OCI-LY7 (cell line): ENCODE results near the gene CPLANE1. TPM values are rescaled to one million over a fixed set of nuclear protein-coding genes. Genes with fewer than 3 reads are reported as not detected.

Experiments used
- BruUV-seq: library from RNA; stranded (reverse); fragments of 400-500 nt; replicated peaks from 2 replicates; lab custom pipeline; 2021; lab: Mats Ljungman, UMichigan
- CTCF ChIA-PET: fragments of 300-600 bp; sonication (Branson Sonifier 250); formaldehyde crosslinking; loops from one replicate; lab custom pipeline; 2022; ENCODE audit warnings: antibody characterized with exemption; ENCODE audit not compliant: unreplicated experiment; lab: Charles Lee
- POLR2A ChIA-PET: fragments of 300-600 bp; sonication (Branson Sonifier 250); formaldehyde crosslinking; loops from one replicate; lab custom pipeline; 2022; ENCODE audit warnings: antibody characterized with exemption; lab: Charles Lee
- DNase-seq: peaks from one replicate; pipeline ENCODE4 v3.0.0-alpha.2; 2015; ENCODE audit warnings: low spot score
- H2AFZ ChIP-seq: fragments of 200-600 bp; sonication (generic), shearing (Covaris generic); 2 replicates; pipeline ENCODE4 v1.6.1; 2014; ENCODE audit warnings: mild to moderate bottlenecking, antibody characterized with exemption, low read length, moderate library complexity
- H3K27ac ChIP-seq: fragments of 200-600 bp; sonication (generic); 2 replicates; pipeline ENCODE4 v1.5.1; 2014; ENCODE audit warnings: mixed run types, low read depth, mild to moderate bottlenecking, moderate library complexity, low read length, inconsistent platforms; ENCODE audit not compliant: poor library complexity, severe bottlenecking
- H3K36me3 ChIP-seq: fragments of 200-600 bp; sonication (generic); 2 replicates; pipeline ENCODE4 v1.6.1; 2014; ENCODE audit warnings: mild to moderate bottlenecking, antibody characterized with exemption, low read length, moderate library complexity, mixed read lengths; ENCODE audit not compliant: insufficient read depth
- H3K4me1 ChIP-seq: fragments of 200-600 bp; sonication (generic); 2 replicates; pipeline ENCODE4 v1.5.1; 2014; ENCODE audit warnings: mild to moderate bottlenecking, low read length; ENCODE audit not compliant: insufficient read depth, poor library complexity, severe bottlenecking
- H3K4me2 ChIP-seq: fragments of 200-600 bp; sonication (generic); 2 replicates; pipeline ENCODE4 v1.6.1; 2014; ENCODE audit warnings: mild to moderate bottlenecking, low read length
- H3K4me3 ChIP-seq: fragments of 200-600 bp; sonication (generic); 2 replicates; pipeline ENCODE4 v1.5.1; 2014; ENCODE audit warnings: mild to moderate bottlenecking, low read depth, low read length; ENCODE audit not compliant: poor library complexity, severe bottlenecking
- H3K79me2 ChIP-seq: fragments of 200-600 bp; sonication (generic); 2 replicates; pipeline ENCODE4 v1.6.1; 2016; ENCODE audit warnings: low read depth, mild to moderate bottlenecking, low read length, moderate library complexity, mixed read lengths; ENCODE audit not compliant: insufficient read depth
- H3K9me2 ChIP-seq: fragments of 200-600 bp; sonication (generic); 2 replicates; pipeline ENCODE4 v1.6.1; 2016; ENCODE audit warnings: mild to moderate bottlenecking, low read length, mixed read lengths; ENCODE audit not compliant: insufficient read depth
- H3K9me3 ChIP-seq: fragments of 200-600 bp; sonication (generic); 2 replicates; pipeline ENCODE4 v1.6.1; 2014; ENCODE audit warnings: mild to moderate bottlenecking, mixed run types, low read length, mixed read lengths
- H4K20me1 ChIP-seq: fragments of 200-600 bp; sonication (generic); 2 replicates; pipeline ENCODE4 v1.6.1; 2014; ENCODE audit warnings: mild to moderate bottlenecking, antibody characterized with exemption, low read length, moderate library complexity, mixed read lengths; ENCODE audit not compliant: insufficient read depth
- CTCF ChIP-seq: fragments of 200-600 bp; sonication (generic); conservative IDR thresholded peaks from 2 replicates; pipeline ENCODE4 v1.5.1; 2014; ENCODE audit warnings: mild to moderate bottlenecking, antibody characterized with exemption, low read length, moderate library complexity, mixed read lengths
- EZH2phosphoT487 ChIP-seq: fragments of 200-600 bp; sonication (generic); IDR thresholded peaks from 2 replicates; pipeline ENCODE4 v1.6.1; 2018; ENCODE audit warnings: low read depth, borderline replicate concordance, mild to moderate bottlenecking, mixed run types, antibody characterized with exemption, low read length, moderate library complexity, mixed read lengths
- intact Hi-C: fragments of 100-400 bp; cut with micrococcal nuclease; formaldehyde crosslinking; loops from one replicate; pipeline ENCODE4 v1.10.0; 2022; ENCODE audit not compliant: unreplicated experiment
- total RNA-seq, 2 experiments: library from RNA; depleted of rRNA in 1 of 2; stranded (reverse); fragments of >200 nt in 1 of 2; shearing (Covaris generic) in 1 of 2; gene quantifications; 2 replicates each; pipeline ENCODE4 v1.2.3, GENCODE V29; 2014 to 2022

The CPLANE1 gene
- total RNA-seq, 2 experiments from 2014 or later = 0.21 TPM; not detected in 1

GRCh38 chr5:37172957-37173356, 76.2 kb downstream of the CPLANE1 start:
- no peaks in the 10 kb centered on the region for H3K9me2 ChIP-seq
- CTCF ChIA-PET = no interaction called here
- POLR2A ChIA-PET = no interaction called here

GRCh38 chr5:37170856-37171255, 78.3 kb downstream of the CPLANE1 start:
- CTCF ChIA-PET = no interaction called here
- no peak overlapping the region for H3K4me3 ChIP-seq
- DNase-seq = no peak
- H3K27ac ChIP-seq = no peak overlapping the region
- no TSS peak for BruUV-seq
- POLR2A ChIA-PET = interaction anchor here (0.6 kb wide), 1 partner anchor 43 kb away, joined by 3 read pairs; no protein-coding TSS in a partner anchor
- intact Hi-C loops = no loop called here
- H3K4me2 ChIP-seq = no peak overlapping the region
- no peaks in the 10 kb centered on the region for H3K36me3 ChIP-seq
- no peaks in the 10 kb centered on the region for H4K20me1 ChIP-seq
- H3K9me3 ChIP-seq = no peaks in the 10 kb centered on the region
- H3K79me2 ChIP-seq = no peaks in the 10 kb centered on the region
- H3K4me1 ChIP-seq = no peaks in the 10 kb centered on the region
- H3K9me2 ChIP-seq = no peaks in the 10 kb centered on the region
- no peak overlapping the region for H2AFZ ChIP-seq
- no peak for TF ChIP-seq CTCF
- TF ChIP-seq EZH2phosphoT487 = no peak

More at GRCh38 chr5:37172957-37173356, 76.2 kb downstream of the CPLANE1 start:
- TF ChIP-seq CTCF (no peak), EZH2phosphoT487 (no peak)
- H3K9me3 ChIP-seq = no peaks in the 10 kb centered on the region
- H4K20me1 ChIP-seq = no peaks in the 10 kb centered on the region
- H3K4me1 ChIP-seq = no peaks in the 10 kb centered on the region
- intact Hi-C loops = no loop called here
- H2AFZ ChIP-seq = no peak overlapping the region
- no peaks in the 10 kb centered on the region for H3K79me2 ChIP-seq
- no peak for DNase-seq
- no TSS peak for BruUV-seq
- H3K36me3 ChIP-seq = no peaks in the 10 kb centered on the region
- no peak overlapping the region for H3K27ac ChIP-seq
- no peak overlapping the region for H3K4me2 ChIP-seq
- H3K4me3 ChIP-seq = no peak overlapping the region

- H2AFZ ChIP-seq = no peak overlapping the region
- ChIA-PET POLR2A (no interaction called here), CTCF (no interaction called here)
- TF ChIP-seq EZH2phosphoT487 = no peak
- TF ChIP-seq CTCF = no peak
- no peaks in the 10 kb centered on the region for H3K9me3 ChIP-seq
- no peaks in the 10 kb centered on the region for H4K20me1 ChIP-seq
- no peak overlapping the region for H3K4me2 ChIP-seq
- intact Hi-C loops = no loop called here
- H3K36me3 ChIP-seq = no peaks in the 10 kb centered on the region
- no peak for DNase-seq
- H3K4me1 ChIP-seq = no peaks in the 10 kb centered on the region
- BruUV-seq = no TSS peak
- H3K27ac ChIP-seq = no peak overlapping the region
- H3K79me2 ChIP-seq = no peaks in the 10 kb centered on the region
- no peaks in the 10 kb centered on the region for H3K9me2 ChIP-seq
- no peak overlapping the region for H3K4me3 ChIP-seq
These were observed 83.0 kb downstream of the CPLANE1 start for GRCh38 chr5:37166197-37166596.
